ENCODE data around the gene CELF1. TPM values are rescaled to one million over a fixed set of nuclear protein-coding genes. Genes with fewer than 3 reads are reported as not detected.

CELF1 gene
- total RNA-seq, 1 donor from 2014 or later, result 180 TPM

DNA sequence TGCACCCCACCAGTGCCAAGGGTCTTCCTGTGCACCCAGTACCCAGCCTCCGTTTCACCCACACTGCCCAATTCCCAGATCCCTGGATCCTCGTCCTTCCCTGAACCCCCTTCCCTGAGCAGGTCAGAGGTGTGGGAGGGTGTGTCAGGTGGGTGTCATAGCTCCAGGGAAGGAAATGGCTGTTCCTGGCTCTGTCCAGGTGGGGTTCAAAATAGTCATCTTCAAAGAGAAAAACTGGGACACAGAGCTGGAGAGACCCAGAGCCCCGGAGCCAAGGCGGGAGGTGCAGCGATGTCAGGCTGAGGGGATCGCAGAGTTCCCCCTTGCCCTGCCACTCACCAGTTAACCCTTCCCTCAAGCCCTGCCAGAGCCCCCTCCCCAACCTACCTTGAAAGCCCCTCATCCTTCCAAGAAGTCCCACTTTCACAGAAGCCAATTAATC, 40.6 kb upstream of the CELF1 start:
- H3K4me3 Mint-ChIP-seq, result peak overlapping the region; percentile 88
- no peak overlapping the region for H3K27ac Mint-ChIP-seq (ENCODE audit: unreplicated experiment)
- H3K4me1 Mint-ChIP-seq, result peaks cover 38% of the 10 kb centered on the region
- TF ChIP-seq, protein P1, sequence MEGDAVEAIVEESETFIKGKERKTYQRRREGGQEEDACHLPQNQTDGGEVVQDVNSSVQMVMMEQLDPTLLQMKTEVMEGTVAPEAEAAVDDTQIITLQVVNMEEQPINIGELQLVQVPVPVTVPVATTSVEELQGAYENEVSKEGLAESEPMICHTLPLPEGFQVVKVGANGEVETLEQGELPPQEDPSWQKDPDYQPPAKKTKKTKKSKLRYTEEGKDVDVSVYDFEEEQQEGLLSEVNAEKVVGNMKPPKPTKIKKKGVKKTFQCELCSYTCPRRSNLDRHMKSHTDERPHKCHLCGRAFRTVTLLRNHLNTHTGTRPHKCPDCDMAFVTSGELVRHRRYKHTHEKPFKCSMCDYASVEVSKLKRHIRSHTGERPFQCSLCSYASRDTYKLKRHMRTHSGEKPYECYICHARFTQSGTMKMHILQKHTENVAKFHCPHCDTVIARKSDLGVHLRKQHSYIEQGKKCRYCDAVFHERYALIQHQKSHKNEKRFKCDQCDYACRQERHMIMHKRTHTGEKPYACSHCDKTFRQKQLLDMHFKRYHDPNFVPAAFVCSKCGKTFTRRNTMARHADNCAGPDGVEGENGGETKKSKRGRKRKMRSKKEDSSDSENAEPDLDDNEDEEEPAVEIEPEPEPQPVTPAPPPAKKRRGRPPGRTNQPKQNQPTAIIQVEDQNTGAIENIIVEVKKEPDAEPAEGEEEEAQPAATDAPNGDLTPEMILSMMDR (conservative IDR thresholded peaks at IDR 0.05), result no peak
- DNase-seq (ENCODE audit: low read depth, low spot score), result no peak
- H3K36me3 Mint-ChIP-seq (ENCODE audit: low read depth), result no peaks in the 10 kb centered on the region
- peaks cover 14% of the 10 kb centered on the region for H3K27me3 Mint-ChIP-seq (ENCODE audit: low read depth)
- H3K9me3 Mint-ChIP-seq, result no peaks in the 10 kb centered on the region

DNA sequence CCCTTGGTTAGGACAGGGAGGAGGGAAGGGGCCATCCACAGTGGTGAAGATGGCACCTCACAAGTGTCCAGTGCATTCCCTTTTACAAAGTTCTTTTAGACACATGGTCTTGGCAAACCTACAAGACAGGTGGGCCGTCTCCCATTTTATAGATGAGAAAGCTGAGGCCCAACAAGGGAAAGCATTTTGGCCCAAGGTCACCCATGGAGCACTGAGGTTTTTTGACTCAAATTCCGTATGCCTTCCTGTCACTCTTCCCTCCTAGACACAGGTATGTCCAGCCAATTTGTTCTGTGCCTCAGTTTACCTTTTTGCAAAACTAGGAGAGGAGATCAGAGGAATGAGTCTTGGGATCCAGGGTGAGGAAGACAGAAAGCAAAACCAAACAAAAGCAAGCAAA, 40.0 kb upstream of the CELF1 start:
- H3K9me3 Mint-ChIP-seq, result no peaks in the 10 kb centered on the region
- peaks cover 40% of the 10 kb centered on the region for H3K4me1 Mint-ChIP-seq
- H3K27me3 Mint-ChIP-seq (ENCODE audit: low read depth), result peaks cover 14% of the 10 kb centered on the region
- peak overlapping the region; percentile 88 for H3K4me3 Mint-ChIP-seq
- no peaks in the 10 kb centered on the region for H3K36me3 Mint-ChIP-seq (ENCODE audit: low read depth)
- no peak for DNase-seq (ENCODE audit: low read depth, low spot score)
- TF ChIP-seq, protein P1 (conservative IDR thresholded peaks at IDR 0.05), result no peak
- no peak overlapping the region for H3K27ac Mint-ChIP-seq (ENCODE audit: unreplicated experiment)

DNA sequence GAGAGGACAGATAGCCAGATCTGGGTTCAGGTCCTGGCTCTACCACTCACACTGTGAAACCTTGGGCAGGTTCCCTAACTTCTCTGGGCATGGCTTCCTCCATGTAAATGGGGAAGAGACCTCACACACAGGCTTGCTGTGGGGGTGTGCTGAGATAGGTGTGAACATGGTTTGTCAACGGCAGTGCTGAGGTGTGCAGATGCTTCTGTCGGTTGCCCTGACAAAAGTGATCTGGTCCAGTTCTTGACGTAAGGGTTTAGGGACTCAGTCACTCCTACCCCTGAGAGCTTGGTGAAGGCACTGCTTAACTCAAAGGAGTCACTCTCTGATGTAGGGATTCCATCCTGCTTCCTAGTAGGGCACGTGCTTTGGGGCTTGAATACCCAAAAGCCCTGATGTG, 39.3 kb upstream of the CELF1 start:
- Mint-ChIP-seq H3K4me1 (peaks cover 44% of the 10 kb centered on the region), H3K27ac (ENCODE audit: unreplicated experiment) (no peak overlapping the region), H3K9me3 (no peaks in the 10 kb centered on the region), H3K27me3 (ENCODE audit: low read depth) (peaks cover 14% of the 10 kb centered on the region), H3K36me3 (ENCODE audit: low read depth) (no peaks in the 10 kb centered on the region), H3K4me3 (peak overlapping the region; percentile 88)
- DNase-seq (ENCODE audit: low read depth, low spot score), result no peak
- TF ChIP-seq, protein P1 (conservative IDR thresholded peaks at IDR 0.05), result no peak

DNA sequence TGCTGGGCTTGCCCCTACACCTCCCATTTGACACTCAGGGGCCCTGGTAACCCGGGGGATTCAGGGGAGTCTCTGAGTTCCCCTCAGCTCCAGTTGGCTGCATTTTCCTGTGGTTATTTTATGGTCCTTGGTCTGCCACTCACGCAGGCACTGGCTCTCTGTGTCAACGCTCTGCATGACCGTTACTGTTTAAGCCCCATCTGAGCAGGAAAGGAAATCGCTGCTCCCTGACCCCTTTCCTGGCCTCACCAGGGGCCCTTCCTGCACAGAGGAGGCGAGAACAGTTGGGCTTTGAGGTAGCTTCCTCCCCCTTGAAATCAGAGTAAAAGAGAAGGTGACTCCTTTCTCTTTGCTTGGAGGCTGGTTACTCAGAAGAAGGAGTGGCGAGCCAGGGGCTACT, 38.8 kb upstream of the CELF1 start:
- no peaks in the 10 kb centered on the region for H3K9me3 Mint-ChIP-seq
- H3K27ac Mint-ChIP-seq (ENCODE audit: unreplicated experiment), result peak overlapping the region; percentile 90
- peaks cover 45% of the 10 kb centered on the region for H3K4me1 Mint-ChIP-seq
- TF ChIP-seq, protein P1 (conservative IDR thresholded peaks at IDR 0.05), result no peak
- H3K36me3 Mint-ChIP-seq (ENCODE audit: low read depth), result no peaks in the 10 kb centered on the region
- H3K27me3 Mint-ChIP-seq (ENCODE audit: low read depth), result peaks cover 14% of the 10 kb centered on the region
- peak overlapping the region; percentile 88 for H3K4me3 Mint-ChIP-seq
- no peak for DNase-seq (ENCODE audit: low read depth, low spot score)

DNA sequence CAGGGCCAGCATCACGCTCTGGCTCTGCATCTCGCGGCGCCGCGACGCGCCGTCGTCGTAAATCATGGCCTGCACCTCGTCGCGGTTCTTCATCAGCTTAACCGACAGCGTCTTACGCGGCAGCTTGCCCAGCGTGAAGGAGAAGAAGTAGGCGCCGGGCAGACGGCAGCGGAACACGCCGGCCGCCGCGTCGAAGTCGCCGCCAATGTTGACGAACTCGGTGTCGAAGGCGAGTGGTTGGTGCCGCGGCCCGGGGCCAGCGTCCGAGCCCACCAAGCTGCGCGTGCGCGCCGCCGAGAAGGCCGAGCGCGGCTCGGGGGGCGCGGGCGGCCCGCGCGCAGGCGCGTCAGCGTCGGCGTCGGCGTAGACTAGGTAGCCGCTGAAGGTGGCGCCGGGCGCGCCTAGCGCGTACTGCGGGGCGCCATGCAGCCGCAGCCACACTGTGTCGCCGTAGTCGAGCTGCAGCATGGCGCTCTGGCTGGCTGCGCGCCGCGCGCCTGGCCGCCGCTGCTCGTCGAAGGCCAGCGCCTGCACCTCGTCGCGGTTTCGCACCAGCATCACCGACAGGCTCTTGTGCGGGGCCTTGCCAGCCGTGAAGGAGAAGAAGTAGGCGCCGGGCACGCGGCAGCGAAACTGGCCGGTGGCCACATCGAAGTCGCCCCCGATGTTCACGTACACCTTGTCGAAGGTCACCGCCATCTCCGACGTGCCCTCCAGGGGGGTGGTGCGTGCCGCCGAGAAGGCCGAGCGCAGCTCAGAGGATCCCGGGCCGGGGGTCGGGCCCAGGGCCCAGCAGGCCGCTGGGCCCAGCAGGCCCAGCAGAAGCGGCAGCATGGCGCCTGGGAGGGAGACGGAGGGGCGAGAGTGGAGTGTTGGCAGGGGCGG, 37.3 kb upstream of the CELF1 start:
- Mint-ChIP-seq H3K27ac (ENCODE audit: unreplicated experiment) (no peak overlapping the region), H3K36me3 (ENCODE audit: low read depth) (no peaks in the 10 kb centered on the region), H3K9me3 (no peaks in the 10 kb centered on the region), H3K4me1 (peaks cover 45% of the 10 kb centered on the region), H3K4me3 (no peak overlapping the region), H3K27me3 (ENCODE audit: low read depth) (peaks cover 14% of the 10 kb centered on the region)
- no peak for DNase-seq (ENCODE audit: low read depth, low spot score)
- TF ChIP-seq, protein P1 (conservative IDR thresholded peaks at IDR 0.05), result no peak
